Ishikawa (cell line): ENCODE data around the gene PRKCB.

Source experiments
- CEBPB ChIP-seq: IDR thresholded peaks from 2 replicates; pipeline ENCODE4 v1.6.1; 2012
- EP300 ChIP-seq: IDR thresholded peaks from 2 replicates; pipeline ENCODE4 v1.6.1; 2012; ENCODE audit warnings: borderline replicate concordance
- FOXM1 ChIP-seq: IDR thresholded peaks from 2 replicates; pipeline ENCODE4 v1.6.1; 2012; ENCODE audit warnings: low read depth, borderline replicate concordance
- RAD21 ChIP-seq: IDR thresholded peaks from 2 replicates; pipeline ENCODE4 v1.6.1; 2012; ENCODE audit warnings: low read depth
- TAF1 ChIP-seq: IDR thresholded peaks from 2 replicates; pipeline ENCODE4 v1.6.1; 2012; ENCODE audit warnings: low read depth, mild to moderate bottlenecking
- TEAD4 ChIP-seq: IDR thresholded peaks from 2 replicates; pipeline ENCODE4 v1.6.1; 2012
- TF ChIP-seq, protein P1 (sequence below): IDR thresholded peaks from 2 replicates; pipeline ENCODE4 v1.6.1; 2012; ENCODE audit warnings: low read depth, mild to moderate bottlenecking

DNA sequence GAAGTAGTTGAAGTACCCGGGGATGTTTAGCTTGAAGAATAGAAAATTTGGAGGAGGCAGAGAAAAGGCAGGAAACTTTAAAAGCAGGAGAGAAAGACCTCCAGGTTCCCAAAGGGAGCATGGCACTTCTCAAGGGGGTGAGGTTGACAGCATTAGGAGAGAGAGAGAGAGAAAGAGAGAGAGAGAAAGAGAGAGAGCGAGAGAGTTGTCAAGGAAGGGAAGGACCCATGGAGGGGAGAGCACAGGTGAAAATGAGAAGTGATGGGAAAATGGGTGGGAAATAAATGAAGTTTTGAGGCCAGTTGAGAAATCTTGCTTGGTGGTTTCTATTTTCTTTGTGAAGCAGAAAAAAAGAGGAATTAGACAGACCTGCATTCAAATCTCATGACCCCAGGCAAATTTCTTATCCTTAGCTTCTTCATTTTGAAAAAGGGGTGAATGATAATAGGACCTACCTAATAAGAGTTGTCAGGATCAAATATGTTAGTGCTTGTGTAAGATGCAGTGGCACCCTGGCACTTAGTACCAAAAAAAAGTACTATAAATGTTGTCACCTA lies 24.0 kb downstream of the PRKCB start:
- TF ChIP-seq, protein P1, sequence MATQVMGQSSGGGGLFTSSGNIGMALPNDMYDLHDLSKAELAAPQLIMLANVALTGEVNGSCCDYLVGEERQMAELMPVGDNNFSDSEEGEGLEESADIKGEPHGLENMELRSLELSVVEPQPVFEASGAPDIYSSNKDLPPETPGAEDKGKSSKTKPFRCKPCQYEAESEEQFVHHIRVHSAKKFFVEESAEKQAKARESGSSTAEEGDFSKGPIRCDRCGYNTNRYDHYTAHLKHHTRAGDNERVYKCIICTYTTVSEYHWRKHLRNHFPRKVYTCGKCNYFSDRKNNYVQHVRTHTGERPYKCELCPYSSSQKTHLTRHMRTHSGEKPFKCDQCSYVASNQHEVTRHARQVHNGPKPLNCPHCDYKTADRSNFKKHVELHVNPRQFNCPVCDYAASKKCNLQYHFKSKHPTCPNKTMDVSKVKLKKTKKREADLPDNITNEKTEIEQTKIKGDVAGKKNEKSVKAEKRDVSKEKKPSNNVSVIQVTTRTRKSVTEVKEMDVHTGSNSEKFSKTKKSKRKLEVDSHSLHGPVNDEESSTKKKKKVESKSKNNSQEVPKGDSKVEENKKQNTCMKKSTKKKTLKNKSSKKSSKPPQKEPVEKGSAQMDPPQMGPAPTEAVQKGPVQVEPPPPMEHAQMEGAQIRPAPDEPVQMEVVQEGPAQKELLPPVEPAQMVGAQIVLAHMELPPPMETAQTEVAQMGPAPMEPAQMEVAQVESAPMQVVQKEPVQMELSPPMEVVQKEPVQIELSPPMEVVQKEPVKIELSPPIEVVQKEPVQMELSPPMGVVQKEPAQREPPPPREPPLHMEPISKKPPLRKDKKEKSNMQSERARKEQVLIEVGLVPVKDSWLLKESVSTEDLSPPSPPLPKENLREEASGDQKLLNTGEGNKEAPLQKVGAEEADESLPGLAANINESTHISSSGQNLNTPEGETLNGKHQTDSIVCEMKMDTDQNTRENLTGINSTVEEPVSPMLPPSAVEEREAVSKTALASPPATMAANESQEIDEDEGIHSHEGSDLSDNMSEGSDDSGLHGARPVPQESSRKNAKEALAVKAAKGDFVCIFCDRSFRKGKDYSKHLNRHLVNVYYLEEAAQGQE, result no peak
- TF ChIP-seq CEBPB, result no peak
- TF ChIP-seq TEAD4, result no peak
- TF ChIP-seq RAD21, result no peak
- TF ChIP-seq EP300, result no peak
- TF ChIP-seq TAF1, result no peak
- TF ChIP-seq FOXM1, result no peak
